ENCODE results near the gene CAPN1. TPM values are rescaled to one million over a fixed set of nuclear protein-coding genes. Genes with fewer than 3 reads are reported as not detected.
A peak's percentile ranks its signal among the peaks of the same experiment; 100 is the strongest.
"Not testable (repeated sequence)": the region's sequence is repeated elsewhere in the genome, so short reads cannot be mapped to it uniquely, and the experiment has no call there.

Gene CAPN1
- total and polyA plus RNA-seq, 9 of the 15 experiments (the other 6 are each of a cell fraction or from before 2014, with no cell fraction given): 3.5 to 199 (median 61.6) TPM

DNA sequence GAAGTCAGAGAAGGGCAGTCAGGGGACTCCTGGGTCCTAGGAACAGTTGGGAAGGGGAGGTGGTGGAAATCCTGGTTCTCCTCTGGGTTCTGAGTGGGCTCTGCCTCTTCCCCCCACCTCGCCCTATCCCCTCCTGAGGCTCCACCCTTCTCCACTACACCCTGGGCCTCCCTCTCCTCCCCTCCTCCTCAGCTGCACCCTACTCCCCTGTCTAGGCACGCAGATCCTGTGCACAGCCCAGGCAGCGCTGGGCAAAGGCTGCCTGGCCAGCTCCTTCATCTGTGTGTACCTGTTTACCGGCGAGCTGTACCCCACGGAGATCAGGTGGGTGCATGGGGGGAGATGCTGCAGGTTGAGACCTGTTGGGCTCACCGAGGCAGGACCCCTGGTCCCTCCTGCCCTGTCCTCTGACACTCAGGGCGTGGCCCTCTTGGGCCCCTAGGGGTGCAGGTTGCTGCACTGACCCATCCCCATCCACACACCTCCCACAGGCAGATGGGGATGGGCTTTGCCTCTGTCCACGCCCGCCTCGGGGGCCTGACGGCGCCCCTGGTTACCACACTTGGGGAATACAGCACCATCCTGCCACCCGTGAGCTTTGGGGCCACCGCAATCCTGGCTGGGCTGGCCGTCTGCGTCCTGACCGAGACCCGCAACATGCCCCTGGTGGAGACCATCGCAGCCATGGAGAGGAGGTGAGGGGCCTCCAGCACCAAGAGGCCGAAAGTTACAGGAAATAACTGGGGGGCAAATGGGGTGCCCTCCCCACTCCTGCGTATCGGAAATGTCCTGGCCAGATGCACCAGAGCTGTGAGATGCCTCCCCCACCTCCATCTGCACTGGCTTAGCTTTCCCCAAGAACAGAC is 54.7 kb downstream of the CAPN1 start:
- DNase-seq (ENCODE audit: extremely low read depth in 1 of 4, low spot score in 3 of 4) (no peak), FAIRE-seq (no peak), ATAC-seq (peak; percentile 50)
- peaks cover 0 to 10% of the 10 kb centered on the region in 2 experiments; a peak in 1 of 5 replicates for H3K27me3 ChIP-seq (ENCODE audit: control insufficient read depth in 2 of 2, insufficient read depth in 2 of 2, low read length in 2 of 2)
- no TSS peak for BruUV-seq (replicated peaks)
- H3K27ac ChIP-seq (ENCODE audit: extremely low read depth, low read depth, low read length): no peak overlapping the region
- H4K20me1 ChIP-seq (replicated peaks; ENCODE audit: control insufficient read depth, insufficient read depth, low read length): no peaks in the 10 kb centered on the region
- H3K4me3 ChIP-seq: no peak overlapping the region
- H3K36me3 ChIP-seq (ENCODE audit: control insufficient read depth, insufficient read depth, low read length): no peaks in the 10 kb centered on the region
- no peaks in the 10 kb centered on the region for H3K9me3 ChIP-seq (replicated peaks; ENCODE audit: control insufficient read depth, insufficient read depth, low read depth, low read length)
- no peaks in the 10 kb centered on the region for H3K79me2 ChIP-seq (ENCODE audit: control insufficient read depth, insufficient read depth, low read length)
- peak overlapping the region in 1 of 2 experiments; percentile 71; a peak in 2 of 4 replicates for H3K9ac ChIP-seq (ENCODE audit: insufficient read depth in 1 of 2, low read depth in 2 of 2, low read length in 2 of 2)
- CTCF ChIA-PET (ENCODE audit: low intra/inter-chr PET ratio): no interaction called here
- 21% methylated on average over 21 of the region's 23 CpGs for WGBS (ENCODE audit: insufficient coverage, low coverage, missing lambda C conversion rate)
- no peak overlapping the region for H2AFZ ChIP-seq (ENCODE audit: low read depth, low read length)
- H3K9me1 ChIP-seq (ENCODE audit: control insufficient read depth, insufficient read depth, low read length): no peaks in the 10 kb centered on the region
- in situ Hi-C loops (cut with MboI): no loop called here
- POLR2A ChIA-PET: interaction anchor here (0.5 to 1.2 kb wide), 4 partner anchors 12 to 441 kb away, joined by 3 to 4 read pairs (median 4); no protein-coding TSS in a partner anchor
- TF ChIP-seq MIER1 (IDR thresholded peaks at IDR 0.05; ENCODE audit: low read depth) (no peak), OTX1 (CRISPR knock-in tag; IDR thresholded peaks at IDR 0.05) (no peak), ZNF77 (CRISPR knock-in tag; IDR thresholded peaks at IDR 0.05) (no peak), ZNF311 (CRISPR knock-in tag; IDR thresholded peaks at IDR 0.05) (no peak), CAMTA2 (CRISPR knock-in tag; conservative IDR thresholded peaks at IDR 0.05) (no peak)
- intact Hi-C loops (cut with micrococcal nuclease): no loop called here
- H3K4me1 ChIP-seq (replicated peaks in 1 of 2; ENCODE audit: control insufficient read depth in 2 of 2, insufficient read depth in 2 of 2, low read length in 2 of 2): peaks cover 0 to 11% of the 10 kb centered on the region in 2 experiments; a peak in 2 of 5 replicates
- no peak overlapping the region for H3K4me2 ChIP-seq (ENCODE audit: insufficient read depth, low read length)

DNA sequence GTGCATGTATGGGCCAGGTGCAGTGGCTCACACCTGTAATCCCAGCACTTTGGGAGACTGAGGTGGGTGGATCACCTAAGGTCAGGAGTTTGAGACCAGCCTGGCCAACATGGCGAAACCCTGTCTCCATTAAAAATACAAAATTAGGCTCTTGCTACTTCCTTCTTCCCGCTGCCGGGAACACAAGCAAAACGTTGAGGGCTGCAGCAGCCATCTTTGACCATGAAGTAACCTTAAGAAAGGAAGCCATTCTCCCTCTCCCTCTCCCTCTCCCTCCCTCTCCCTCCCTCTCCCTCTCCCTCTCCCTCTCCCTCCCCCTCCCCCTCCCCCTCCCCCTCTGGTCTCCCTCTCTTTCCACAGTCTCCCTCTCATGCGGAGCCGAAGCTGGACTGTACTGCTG is 56.6 kb downstream of the CAPN1 start:
- BruUV-seq (replicated peaks); DNase-seq (ENCODE audit: extremely low read depth in 1 of 4, low spot score in 3 of 4); H3K27ac ChIP-seq (ENCODE audit: extremely low read depth, low read depth, low read length); H4K20me1 ChIP-seq (replicated peaks; ENCODE audit: control insufficient read depth, insufficient read depth, low read length); H2AFZ ChIP-seq (ENCODE audit: low read depth, low read length); H3K4me3 ChIP-seq; H3K9me1 ChIP-seq (ENCODE audit: control insufficient read depth, insufficient read depth, low read length); intact Hi-C loops (cut with micrococcal nuclease); H3K9ac ChIP-seq (ENCODE audit: insufficient read depth in 1 of 2, low read depth in 2 of 2, low read length in 2 of 2); H3K36me3 ChIP-seq (ENCODE audit: control insufficient read depth, insufficient read depth, low read length); CTCF ChIA-PET (ENCODE audit: low intra/inter-chr PET ratio); H3K79me2 ChIP-seq (ENCODE audit: control insufficient read depth, insufficient read depth, low read length); H3K9me3 ChIP-seq (replicated peaks; ENCODE audit: control insufficient read depth, insufficient read depth, low read depth, low read length); H3K4me1 ChIP-seq (replicated peaks in 1 of 2; ENCODE audit: control insufficient read depth in 2 of 2, insufficient read depth in 2 of 2, low read length in 2 of 2); H3K4me2 ChIP-seq (ENCODE audit: insufficient read depth, low read length); in situ Hi-C loops (cut with MboI); H3K27me3 ChIP-seq (ENCODE audit: control insufficient read depth in 2 of 2, insufficient read depth in 2 of 2, low read length in 2 of 2): not testable (repeated sequence)
- TF ChIP-seq KDM1A (IDR thresholded peaks at IDR 0.05): peak in 1 of 2 experiments; percentile 68; a peak in 1 of 4 replicates
- ATAC-seq: peak; percentile 60
- WGBS (ENCODE audit: insufficient coverage, low coverage, missing lambda C conversion rate): 60% methylated on average over 2 of the region's 6 CpGs
- POLR2A ChIA-PET: interaction anchor here (0.6 kb wide), 1 partner anchor 27 kb away, joined by 4 read pairs; no protein-coding TSS in a partner anchor
- FAIRE-seq: peak; percentile 91

Data from K562 (cell line).